Lung (tissue), 12 donors: ENCODE measurements around the gene KRT71. TPM values are rescaled to one million over a fixed set of nuclear protein-coding genes. Genes with fewer than 3 reads are reported as not detected.

ENCODE experiments used
- ATAC-seq: fragments of 200-7000 bp; cut with Tn5 transposase; one replicate; pipeline ENCODE4 v1.9.1; 2020; ENCODE audit warnings: moderate number of reproducible peaks; ENCODE audit not compliant: insufficient read depth, low FRiP score
- DNase-seq, 3 donors: peaks; one replicate each; pipeline ENCODE4 v3.0.0-alpha.2; 2013 to 2017
- H3K27ac ChIP-seq, 2 donors: one replicate each; pipeline ENCODE4 v1.5.1; 2013; ENCODE audit warnings: mild to moderate bottlenecking in 2 of 2, moderate library complexity in 2 of 2, control low read depth in 1 of 2, inconsistent platforms in 1 of 2, low read depth in 1 of 2, low read length in 1 of 2
- H3K27me3 ChIP-seq, 3 donors: one replicate each; pipeline ENCODE4 v1.5.1; 2013; ENCODE audit warnings: low read length in 2 of 3; ENCODE audit not compliant: control insufficient read depth in 3 of 3, insufficient read depth in 3 of 3
- H3K36me3 ChIP-seq, 4 donors: one replicate each; pipeline ENCODE4 v1.5.1; 2013; ENCODE audit warnings: low read length in 4 of 4, mild to moderate bottlenecking in 1 of 4, moderate library complexity in 1 of 4; ENCODE audit not compliant: control insufficient read depth in 4 of 4, insufficient read depth in 4 of 4
- H3K4me1 ChIP-seq, 5 donors: one replicate each; pipeline ENCODE4 v1.5.1; 2013; ENCODE audit warnings: low read length in 5 of 5, mild to moderate bottlenecking in 2 of 5, moderate library complexity in 1 of 5; ENCODE audit not compliant: control insufficient read depth in 5 of 5, insufficient read depth in 5 of 5
- H3K4me3 ChIP-seq: one replicate; pipeline ENCODE4 v1.5.1; 2013; ENCODE audit warnings: mild to moderate bottlenecking, control low read depth, moderate library complexity
- H3K9ac ChIP-seq, 2 donors: one replicate each; pipeline ENCODE4 v1.5.1; 2013; ENCODE audit warnings: low read length in 2 of 2, control low read depth in 1 of 2; ENCODE audit not compliant: insufficient read depth in 1 of 2
- H3K9me3 ChIP-seq, 4 donors: one replicate each; pipeline ENCODE4 v1.5.1; 2013; ENCODE audit warnings: low read length in 3 of 4, mild to moderate bottlenecking in 1 of 4, moderate library complexity in 1 of 4; ENCODE audit not compliant: control insufficient read depth in 4 of 4, insufficient read depth in 3 of 4
- WGBS, 2 donors: extraction: QIAGEN DNeasy Blood & Tissue Kit; methylation state at CpG; one replicate each; pipeline ENCODE4 v1.1.7; 2013; 5-methylcytosine and 5-hydroxymethylcytosine counted together
- polyA plus RNA-seq, 2 donors: library from polyadenylated mRNA; stranded (reverse); fragments of 200-250 nt; gene quantifications; one replicate each; pipeline ENCODE4 v1.2.1, GENCODE V29; 2013
- total RNA-seq, 2 donors: library from RNA; depleted of rRNA in 1 of 2; stranded (reverse); fragments of >200 nt in 1 of 2; gene quantifications; one replicate each; pipeline ENCODE4 v1.2.1, GENCODE V29; 2014 to 2021
- TF ChIP-seq, protein P1 (sequence below): IDR thresholded peaks from 2 replicates; pipeline ENCODE4 v1.5.1; 2012; ENCODE audit warnings: mild to moderate bottlenecking; ENCODE audit errors: control extremely low read depth, extremely low read depth
- donor health status: control.
- donor health status: control.
- donor health status: Bipolar disorder and iron deficiency.
- donor health status: healthy.
- donor health status: DM: yes; HTN: yes; CAD: no.

KRT71 gene
- total and polyA plus RNA-seq, 4 donors = not detected

DNA sequence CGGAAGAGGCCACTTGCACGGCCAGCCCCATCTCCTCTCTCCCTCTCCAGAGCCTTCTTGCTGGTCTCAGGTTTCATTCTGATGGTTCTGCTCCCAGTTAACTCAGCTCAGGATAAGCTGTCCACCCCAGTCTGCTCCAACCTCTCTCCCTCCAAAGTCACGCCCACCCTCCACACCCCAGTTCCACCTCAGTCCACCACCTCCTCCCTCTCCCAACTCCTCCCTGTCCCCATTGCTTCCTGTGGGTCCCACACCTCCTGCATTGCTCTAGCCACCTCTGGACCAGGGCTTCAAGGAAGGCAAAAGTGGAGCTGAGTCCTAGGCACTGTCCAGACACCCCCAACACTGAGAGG lies 13.1 kb downstream of the KRT71 start:
- DNase-seq (no peak), ATAC-seq (no peak)
- WGBS, 2 donors = 87 to 93% methylated on average over 3 of the region's 3 CpGs
- no peak overlapping the region for H3K9ac ChIP-seq
- peaks cover 0 to 29% (median 6%) of the 10 kb centered on the region in 5 donors for H3K4me1 ChIP-seq
- no peak overlapping the region for H3K27ac ChIP-seq
- no peak overlapping the region for H3K4me3 ChIP-seq
- TF ChIP-seq, protein P1, sequence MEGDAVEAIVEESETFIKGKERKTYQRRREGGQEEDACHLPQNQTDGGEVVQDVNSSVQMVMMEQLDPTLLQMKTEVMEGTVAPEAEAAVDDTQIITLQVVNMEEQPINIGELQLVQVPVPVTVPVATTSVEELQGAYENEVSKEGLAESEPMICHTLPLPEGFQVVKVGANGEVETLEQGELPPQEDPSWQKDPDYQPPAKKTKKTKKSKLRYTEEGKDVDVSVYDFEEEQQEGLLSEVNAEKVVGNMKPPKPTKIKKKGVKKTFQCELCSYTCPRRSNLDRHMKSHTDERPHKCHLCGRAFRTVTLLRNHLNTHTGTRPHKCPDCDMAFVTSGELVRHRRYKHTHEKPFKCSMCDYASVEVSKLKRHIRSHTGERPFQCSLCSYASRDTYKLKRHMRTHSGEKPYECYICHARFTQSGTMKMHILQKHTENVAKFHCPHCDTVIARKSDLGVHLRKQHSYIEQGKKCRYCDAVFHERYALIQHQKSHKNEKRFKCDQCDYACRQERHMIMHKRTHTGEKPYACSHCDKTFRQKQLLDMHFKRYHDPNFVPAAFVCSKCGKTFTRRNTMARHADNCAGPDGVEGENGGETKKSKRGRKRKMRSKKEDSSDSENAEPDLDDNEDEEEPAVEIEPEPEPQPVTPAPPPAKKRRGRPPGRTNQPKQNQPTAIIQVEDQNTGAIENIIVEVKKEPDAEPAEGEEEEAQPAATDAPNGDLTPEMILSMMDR = no peak
- no peaks in the 10 kb centered on the region for H3K9me3 ChIP-seq
- H3K27me3 ChIP-seq = no peaks in the 10 kb centered on the region
- no peaks in the 10 kb centered on the region for H3K36me3 ChIP-seq

DNA sequence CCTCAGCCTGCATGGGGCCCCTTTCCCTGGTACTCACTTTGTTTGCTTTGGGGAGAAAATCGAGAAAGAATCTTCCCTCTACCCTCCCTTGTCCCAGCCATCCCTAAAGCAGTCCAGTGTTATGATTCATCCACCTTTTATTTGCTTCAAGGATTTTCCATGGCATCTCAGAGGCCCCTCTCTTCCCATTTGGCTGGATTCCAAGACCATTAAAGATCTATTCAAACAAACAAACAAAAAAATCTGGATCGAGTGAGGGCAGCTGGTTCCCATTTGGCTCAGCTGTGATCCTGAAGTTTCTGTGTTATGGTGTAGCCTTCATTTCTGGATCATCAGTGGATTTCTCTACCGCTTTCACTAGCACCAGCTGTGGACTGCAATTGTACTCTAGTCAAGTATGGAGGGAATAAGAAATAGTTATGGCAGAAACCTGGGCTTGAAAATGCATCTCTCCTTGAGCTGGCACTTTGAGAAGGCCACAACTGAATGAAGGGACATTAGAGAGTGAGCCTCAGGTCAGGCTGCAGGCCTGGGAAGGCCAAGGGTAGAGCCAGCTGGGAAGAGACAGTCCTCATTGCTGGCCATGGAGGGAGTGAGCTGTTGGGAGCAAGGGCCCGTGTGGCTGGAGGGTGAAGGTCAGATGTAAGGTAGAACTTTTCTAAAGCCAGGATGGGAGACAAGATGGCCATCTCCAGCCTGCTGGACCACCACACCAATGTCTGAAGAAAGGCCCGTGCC lies 13.7 kb downstream of the KRT71 start:
- ATAC-seq = no peak
- no peak overlapping the region for H3K27ac ChIP-seq

DNA sequence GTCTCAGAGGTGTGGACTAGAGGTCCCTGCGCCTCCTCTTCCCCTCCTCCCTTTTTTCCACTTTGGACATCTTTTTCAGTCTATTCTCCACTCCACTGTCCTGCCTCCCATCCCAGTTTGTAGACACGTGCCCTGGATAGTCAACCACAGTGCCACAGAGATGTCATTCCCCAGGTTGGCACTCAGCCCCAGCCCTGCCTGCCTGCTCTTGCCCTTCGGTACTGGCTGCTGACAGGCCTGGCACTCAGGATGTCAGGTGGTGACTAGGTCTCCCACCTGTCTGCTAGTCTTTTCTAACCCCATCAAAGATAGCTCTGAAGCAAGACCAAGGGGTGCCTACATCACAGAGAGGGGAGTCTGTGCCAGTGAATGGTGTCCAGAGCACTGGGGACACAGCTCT lies 15.8 kb downstream of the KRT71 start:
- Histone ChIP-seq H3K4me1 (peaks cover 0 to 23% (median 3%) of the 10 kb centered on the region in 5 donors), H3K9ac (no peak overlapping the region), H3K27me3 (no peaks in the 10 kb centered on the region), H3K4me3 (no peak overlapping the region), H3K27ac (no peak overlapping the region), H3K9me3 (no peaks in the 10 kb centered on the region), H3K36me3 (no peaks in the 10 kb centered on the region)
- ATAC-seq (no peak), DNase-seq (no peak)
- TF ChIP-seq, protein P1 = no peak
- 79 to 87% methylated on average over 3 of the region's 3 CpGs for WGBS, 2 donors

More for the DNA sequence above, 13.7 kb downstream of the KRT71 start:
- peak; percentile 76 to 90 (median 90) for DNase-seq
- Histone ChIP-seq H3K36me3 (no peaks in the 10 kb centered on the region), H3K4me3 (no peak overlapping the region), H3K9me3 (no peaks in the 10 kb centered on the region), H3K4me1 (peaks cover 0 to 29% (median 6%) of the 10 kb centered on the region in 5 donors), H3K27me3 (no peaks in the 10 kb centered on the region), H3K9ac (no peak overlapping the region)
- TF ChIP-seq, protein P1 = no peak
- WGBS, 2 donors = 57 to 71% methylated on average over 5 of the region's 5 CpGs

DNA sequence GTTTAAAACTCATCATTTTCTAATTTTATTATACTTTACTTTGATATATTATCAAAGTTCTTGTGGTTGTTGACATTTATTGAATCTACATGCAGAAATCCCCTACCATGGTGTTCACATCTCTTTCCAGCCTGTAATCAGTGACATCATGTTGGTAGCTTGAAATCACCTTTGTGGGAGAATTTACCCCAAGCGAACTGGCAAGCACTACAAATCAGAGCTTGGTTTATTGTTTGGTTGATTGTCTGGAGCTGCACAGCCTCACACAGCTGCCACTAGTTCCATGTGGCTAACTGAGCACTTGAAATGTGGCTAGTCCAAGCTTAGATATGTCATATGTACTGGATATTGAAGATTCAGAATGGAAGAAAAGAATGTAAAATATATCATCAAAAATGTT lies 17.4 kb downstream of the KRT71 start:
- Histone ChIP-seq H3K4me1 (peaks cover 0 to 23% (median 3%) of the 10 kb centered on the region in 5 donors), H3K27me3 (no peaks in the 10 kb centered on the region), H3K36me3 (no peaks in the 10 kb centered on the region), H3K27ac (no peak overlapping the region), H3K4me3 (no peak overlapping the region), H3K9me3 (no peaks in the 10 kb centered on the region), H3K9ac (no peak overlapping the region)
- TF ChIP-seq, protein P1 = no peak
- no peak for DNase-seq
- ATAC-seq = no peak
- WGBS, 2 donors = 32 to 84% methylated on average over 1 of the region's 1 CpG
